Liver (tissue), 9 donors: ENCODE measurements around the gene C2CD2. TPM values are rescaled to one million over a fixed set of nuclear protein-coding genes. Genes with fewer than 3 reads are reported as not detected.

Experiments
- DNase-seq: peaks from one replicate; pipeline ENCODE4 v3.0.0-alpha.2; 2017; ENCODE audit warnings: low spot score
- H3K27ac ChIP-seq, 2 donors: one replicate each; pipeline ENCODE4 v1.7.0; 2013; ENCODE audit warnings: inconsistent platforms in 2 of 2, low read length in 2 of 2, control low read depth in 1 of 2, low read depth in 1 of 2, mild to moderate bottlenecking in 1 of 2
- H3K27me3 ChIP-seq, 4 donors: one replicate each; pipeline versions ENCODE4 v1.6.1 to v1.7.0; 2013; ENCODE audit warnings: low read length in 3 of 4, inconsistent platforms in 1 of 4, mild to moderate bottlenecking in 1 of 4, moderate library complexity in 1 of 4; ENCODE audit not compliant: control insufficient read depth in 4 of 4, insufficient read depth in 4 of 4
- H3K36me3 ChIP-seq, 4 donors: one replicate each; pipeline versions ENCODE4 v1.6.1 to v1.7.0; 2013; ENCODE audit warnings: low read length in 3 of 4, mild to moderate bottlenecking in 3 of 4, low read depth in 1 of 4, moderate library complexity in 1 of 4; ENCODE audit not compliant: control insufficient read depth in 4 of 4, insufficient read depth in 3 of 4
- H3K4me1 ChIP-seq, 4 donors: one replicate each; pipeline versions ENCODE4 v1.6.1 to v1.7.0; 2013; ENCODE audit warnings: low read length in 3 of 4, mild to moderate bottlenecking in 3 of 4, moderate library complexity in 1 of 4; ENCODE audit not compliant: control insufficient read depth in 4 of 4, insufficient read depth in 4 of 4
- H3K4me3 ChIP-seq, 3 donors: one replicate each; pipeline versions ENCODE4 v1.6.1 to v1.7.0; 2013; ENCODE audit warnings: low read length in 3 of 3, control low read depth in 1 of 3, low read depth in 1 of 3, mild to moderate bottlenecking in 1 of 3
- H3K9ac ChIP-seq, 2 donors: one replicate each; pipeline ENCODE4 v1.7.0; 2013; ENCODE audit warnings: low read length in 2 of 2, mild to moderate bottlenecking in 2 of 2, moderate library complexity in 2 of 2, control low read depth in 1 of 2, low read depth in 1 of 2
- H3K9me3 ChIP-seq, 4 donors: one replicate each; pipeline versions ENCODE4 v1.6.1 to v1.7.0; 2013; ENCODE audit warnings: low read length in 3 of 4; ENCODE audit not compliant: control insufficient read depth in 4 of 4
- EGR1 ChIP-seq, 2 donors: IDR thresholded peaks; 2 replicates each; pipeline ENCODE4 v1.6.1; 2016 to 2018; ENCODE audit warnings: antibody characterized with exemption in 2 of 2, low read depth in 2 of 2
- FOXA1 ChIP-seq: IDR thresholded peaks from 2 replicates; pipeline ENCODE4 v1.6.1; 2016; ENCODE audit warnings: antibody characterized with exemption
- FOXA2 ChIP-seq: IDR thresholded peaks from 2 replicates; pipeline ENCODE4 v1.6.1; 2016; ENCODE audit warnings: antibody characterized with exemption
- GABPA ChIP-seq, 2 donors: IDR thresholded peaks in 1 of 2; conservative IDR thresholded peaks in 1 of 2; 2 replicates each; pipeline ENCODE4 v1.6.1; 2016; ENCODE audit warnings: antibody characterized with exemption in 2 of 2, mild to moderate bottlenecking in 1 of 2, moderate library complexity in 1 of 2
- HNF4A ChIP-seq, 2 donors: conservative IDR thresholded peaks; 2 replicates each; pipeline ENCODE4 v1.6.1; 2016; ENCODE audit warnings: antibody characterized with exemption in 2 of 2, mild to moderate bottlenecking in 2 of 2
- HNF4G ChIP-seq: IDR thresholded peaks from 2 replicates; pipeline ENCODE4 v1.6.1; 2016; ENCODE audit warnings: antibody characterized with exemption
- JUND ChIP-seq, 2 donors: IDR thresholded peaks; 2 replicates each; pipeline ENCODE4 v1.6.1; 2016; ENCODE audit warnings: antibody characterized with exemption in 2 of 2
- NR2F2 ChIP-seq: IDR thresholded peaks from 2 replicates; pipeline ENCODE4 v1.6.1; 2016; ENCODE audit warnings: antibody characterized with exemption
- RAD21 ChIP-seq, 2 donors: IDR thresholded peaks; 2 replicates each; pipeline ENCODE4 v1.6.1; 2016; ENCODE audit warnings: antibody characterized with exemption in 2 of 2, mild to moderate bottlenecking in 2 of 2
- RXRA ChIP-seq, 2 donors: IDR thresholded peaks; 2 replicates each; pipeline ENCODE4 v1.6.1; 2017 to 2018; ENCODE audit warnings: antibody characterized with exemption in 2 of 2, mild to moderate bottlenecking in 1 of 2
- SP1 ChIP-seq: IDR thresholded peaks from 2 replicates; pipeline ENCODE4 v1.6.1; 2018; ENCODE audit warnings: antibody characterized with exemption, mild to moderate bottlenecking
- TAF1 ChIP-seq: conservative IDR thresholded peaks from 2 replicates; pipeline ENCODE4 v1.6.1; 2016; ENCODE audit warnings: antibody characterized with exemption, mild to moderate bottlenecking
- YY1 ChIP-seq: IDR thresholded peaks from 2 replicates; pipeline ENCODE4 v1.6.1; 2016; ENCODE audit warnings: antibody characterized with exemption, mild to moderate bottlenecking
- WGBS: extraction: QIAGEN DNeasy Blood & Tissue Kit; methylation state at CpG from one replicate; pipeline ENCODE4 v1.1.7; 2013; 5-methylcytosine and 5-hydroxymethylcytosine counted together
- polyA plus RNA-seq, 2 donors: library from polyadenylated mRNA; stranded (reverse) in 1 of 2; unstranded in 1 of 2; fragments of 200-250 nt in 1 of 2; fragments of >200 nt in 1 of 2; fragmentation: Nextera tagmentation in 1 of 2; extraction: Ambion mirVana in 1 of 2; gene quantifications; one replicate each; pipeline versions ENCODE4 v1.2.1 to v1.2.3, GENCODE V29; 2013 to 2015
- total RNA-seq, 2 donors: library from RNA; depleted of rRNA; stranded (reverse); fragments of >200 nt; gene quantifications; one replicate each; pipeline ENCODE4 v1.2.3, GENCODE V29; 2014
- TF ChIP-seq, protein P1 (sequence below): IDR thresholded peaks from 2 replicates; pipeline ENCODE4 v1.6.1; 2016; ENCODE audit warnings: antibody characterized with exemption, mild to moderate bottlenecking
- TF ChIP-seq, protein P2 (sequence below): IDR thresholded peaks from 2 replicates; pipeline ENCODE4 v1.6.1; 2016; ENCODE audit warnings: antibody characterized with exemption
- TF ChIP-seq, protein P3 (sequence below): IDR thresholded peaks from 2 replicates; pipeline ENCODE4 v1.6.1; 2016; ENCODE audit warnings: antibody characterized with exemption
- TF ChIP-seq, protein P4 (sequence below): IDR thresholded peaks from 2 replicates; pipeline ENCODE4 v1.6.1; 2016; ENCODE audit warnings: antibody characterized with exemption
- donor health status: healthy.
- donor health status: healthy.
- donor health status: healthy.
- donor health status: healthy.
- donor health status: healthy.

C2CD2 gene
- total and polyA plus RNA-seq, 4 donors = 2.9 to 17.9 (median 6.0) TPM

DNA sequence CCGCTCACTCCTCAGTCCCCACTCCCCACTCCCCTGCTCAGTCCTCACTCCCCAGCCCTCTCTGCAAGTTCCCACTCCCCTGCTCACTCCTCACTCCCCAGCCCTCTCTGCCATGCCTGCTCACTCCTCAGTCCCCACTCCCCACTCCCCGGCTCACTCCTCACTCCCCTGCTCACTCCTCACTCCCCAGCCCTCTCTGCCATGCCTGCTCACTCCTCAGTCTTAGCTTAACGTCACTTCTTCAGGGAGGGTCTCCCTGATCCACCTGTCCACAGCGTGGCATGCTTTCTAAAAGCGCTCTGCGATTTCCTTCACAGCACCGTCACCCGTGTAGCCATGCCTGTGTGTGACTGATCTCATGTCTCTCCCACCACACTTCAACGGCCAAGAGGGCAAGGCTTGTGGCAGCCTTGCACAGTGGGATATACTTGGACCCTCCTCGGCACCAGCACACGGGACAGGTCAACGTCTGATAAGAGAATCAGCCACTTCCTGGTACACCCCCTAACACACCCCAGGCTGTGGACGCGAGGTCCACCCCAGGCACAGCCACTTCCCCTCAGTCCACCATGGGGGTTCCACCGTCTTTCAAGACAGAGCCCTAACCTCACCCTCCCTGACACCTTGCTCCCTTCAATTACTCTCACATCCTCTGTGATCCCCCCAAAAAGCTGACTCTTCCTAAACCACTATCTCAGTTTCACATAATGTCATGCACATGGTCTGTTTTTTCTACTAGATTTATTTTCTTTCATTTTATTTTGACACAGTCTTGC, 88.6 kb downstream of the C2CD2 start:
- no peak overlapping the region for H3K9ac ChIP-seq
- H3K27ac ChIP-seq = no peak overlapping the region
- WGBS = 85% methylated on average over 15 of the region's 15 CpGs
- H3K4me3 ChIP-seq = no peak overlapping the region
- TF ChIP-seq, protein P1, sequence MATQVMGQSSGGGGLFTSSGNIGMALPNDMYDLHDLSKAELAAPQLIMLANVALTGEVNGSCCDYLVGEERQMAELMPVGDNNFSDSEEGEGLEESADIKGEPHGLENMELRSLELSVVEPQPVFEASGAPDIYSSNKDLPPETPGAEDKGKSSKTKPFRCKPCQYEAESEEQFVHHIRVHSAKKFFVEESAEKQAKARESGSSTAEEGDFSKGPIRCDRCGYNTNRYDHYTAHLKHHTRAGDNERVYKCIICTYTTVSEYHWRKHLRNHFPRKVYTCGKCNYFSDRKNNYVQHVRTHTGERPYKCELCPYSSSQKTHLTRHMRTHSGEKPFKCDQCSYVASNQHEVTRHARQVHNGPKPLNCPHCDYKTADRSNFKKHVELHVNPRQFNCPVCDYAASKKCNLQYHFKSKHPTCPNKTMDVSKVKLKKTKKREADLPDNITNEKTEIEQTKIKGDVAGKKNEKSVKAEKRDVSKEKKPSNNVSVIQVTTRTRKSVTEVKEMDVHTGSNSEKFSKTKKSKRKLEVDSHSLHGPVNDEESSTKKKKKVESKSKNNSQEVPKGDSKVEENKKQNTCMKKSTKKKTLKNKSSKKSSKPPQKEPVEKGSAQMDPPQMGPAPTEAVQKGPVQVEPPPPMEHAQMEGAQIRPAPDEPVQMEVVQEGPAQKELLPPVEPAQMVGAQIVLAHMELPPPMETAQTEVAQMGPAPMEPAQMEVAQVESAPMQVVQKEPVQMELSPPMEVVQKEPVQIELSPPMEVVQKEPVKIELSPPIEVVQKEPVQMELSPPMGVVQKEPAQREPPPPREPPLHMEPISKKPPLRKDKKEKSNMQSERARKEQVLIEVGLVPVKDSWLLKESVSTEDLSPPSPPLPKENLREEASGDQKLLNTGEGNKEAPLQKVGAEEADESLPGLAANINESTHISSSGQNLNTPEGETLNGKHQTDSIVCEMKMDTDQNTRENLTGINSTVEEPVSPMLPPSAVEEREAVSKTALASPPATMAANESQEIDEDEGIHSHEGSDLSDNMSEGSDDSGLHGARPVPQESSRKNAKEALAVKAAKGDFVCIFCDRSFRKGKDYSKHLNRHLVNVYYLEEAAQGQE = no peak
- H3K4me1 ChIP-seq = peaks cover 0 to 4% (median 1%) of the 10 kb centered on the region in 4 donors
- DNase-seq = no peak
- no peaks in the 10 kb centered on the region for H3K36me3 ChIP-seq
- no peaks in the 10 kb centered on the region for H3K27me3 ChIP-seq
- H3K9me3 ChIP-seq = no peaks in the 10 kb centered on the region

DNA sequence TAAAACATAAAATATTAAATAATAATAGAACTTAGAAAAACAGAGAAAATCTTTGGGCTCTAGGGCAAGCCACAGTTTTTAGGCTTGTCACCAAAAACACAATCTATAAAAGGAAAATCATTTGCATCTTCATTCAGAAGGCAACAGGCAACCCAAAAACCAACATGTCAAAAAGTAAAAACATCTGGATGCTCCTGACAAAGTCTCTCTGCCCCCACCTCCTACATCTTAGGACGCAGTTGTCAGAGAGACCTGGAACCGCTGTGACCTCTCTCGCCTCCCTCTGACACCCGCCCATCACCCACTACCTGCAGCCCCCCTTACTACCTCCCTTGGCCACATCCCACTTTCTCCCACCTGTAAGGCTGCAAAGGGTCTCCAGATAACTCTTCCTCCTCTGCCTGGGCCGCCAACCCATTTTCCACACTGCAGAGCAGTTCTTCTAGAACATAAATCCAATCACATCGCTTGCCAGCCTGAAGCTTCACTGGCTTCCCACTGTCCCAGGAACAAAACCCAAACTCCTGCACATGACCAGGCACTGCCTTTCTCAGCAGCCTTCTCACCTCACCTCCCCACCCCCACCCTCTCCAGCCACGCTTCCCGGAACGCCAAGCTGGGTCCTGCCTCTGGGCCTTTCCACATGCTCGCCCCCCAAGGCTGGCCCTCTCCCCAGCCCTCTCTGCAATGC, 89.4 kb downstream of the C2CD2 start:
- H3K27me3 ChIP-seq = no peaks in the 10 kb centered on the region
- peaks cover 0 to 4% (median 1%) of the 10 kb centered on the region in 4 donors for H3K4me1 ChIP-seq
- DNase-seq = no peak
- H3K27ac ChIP-seq = no peak overlapping the region
- no peak for TF ChIP-seq EGR1 (IDR thresholded peaks at IDR 0.05; ENCODE audit: low read depth in 2 of 2)
- H3K9me3 ChIP-seq = no peaks in the 10 kb centered on the region
- H3K36me3 ChIP-seq = peaks cover 0 to 1% (median under 1%) of the 10 kb centered on the region in 4 donors
- 96% methylated on average over 10 of the region's 10 CpGs for WGBS
- H3K4me3 ChIP-seq = no peak overlapping the region
- H3K9ac ChIP-seq = no peak overlapping the region

DNA sequence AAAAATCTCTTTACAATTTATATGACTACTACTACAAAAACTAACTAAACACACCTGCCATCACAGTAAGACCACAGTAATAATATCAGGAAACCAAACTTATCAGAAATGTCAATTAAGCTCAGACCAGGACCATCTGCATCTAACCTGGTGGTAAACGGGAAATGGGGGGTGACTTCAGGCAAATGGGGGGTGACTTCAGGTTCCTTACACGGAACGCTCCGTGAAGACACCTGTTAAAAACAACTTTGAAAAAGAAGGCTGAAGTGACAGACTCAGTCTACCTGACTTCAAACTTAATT, 90.4 kb downstream of the C2CD2 start:
- no peak for DNase-seq
- peaks cover 0 to 6% (median 2%) of the 10 kb centered on the region in 4 donors for H3K36me3 ChIP-seq
- no peaks in the 10 kb centered on the region for H3K9me3 ChIP-seq
- peaks cover 0 to 4% (median 1%) of the 10 kb centered on the region in 4 donors for H3K4me1 ChIP-seq
- WGBS = 91% methylated on average over 4 of the region's 4 CpGs
- H3K9ac ChIP-seq = no peak overlapping the region
- no peak overlapping the region for H3K4me3 ChIP-seq
- no peaks in the 10 kb centered on the region for H3K27me3 ChIP-seq
- H3K27ac ChIP-seq = no peak overlapping the region
- TF ChIP-seq YY1 (no peak), RXRA (IDR thresholded peaks at IDR 0.05) (no peak), GABPA (IDR thresholded peaks at IDR 0.05 in 1 of 2, conservative IDR thresholded peaks at IDR 0.05 in 1 of 2) (no peak), EGR1 (IDR thresholded peaks at IDR 0.05; ENCODE audit: low read depth in 2 of 2) (no peak), JUND (IDR thresholded peaks at IDR 0.05) (no peak), HNF4A (conservative IDR thresholded peaks at IDR 0.05) (no peak), FOXA1 (no peak), SP1 (no peak), RAD21 (IDR thresholded peaks at IDR 0.05) (no peak), TAF1 (no peak), FOXA2 (no peak), NR2F2 (no peak), HNF4G (no peak)
- TF ChIP-seq, protein P2, sequence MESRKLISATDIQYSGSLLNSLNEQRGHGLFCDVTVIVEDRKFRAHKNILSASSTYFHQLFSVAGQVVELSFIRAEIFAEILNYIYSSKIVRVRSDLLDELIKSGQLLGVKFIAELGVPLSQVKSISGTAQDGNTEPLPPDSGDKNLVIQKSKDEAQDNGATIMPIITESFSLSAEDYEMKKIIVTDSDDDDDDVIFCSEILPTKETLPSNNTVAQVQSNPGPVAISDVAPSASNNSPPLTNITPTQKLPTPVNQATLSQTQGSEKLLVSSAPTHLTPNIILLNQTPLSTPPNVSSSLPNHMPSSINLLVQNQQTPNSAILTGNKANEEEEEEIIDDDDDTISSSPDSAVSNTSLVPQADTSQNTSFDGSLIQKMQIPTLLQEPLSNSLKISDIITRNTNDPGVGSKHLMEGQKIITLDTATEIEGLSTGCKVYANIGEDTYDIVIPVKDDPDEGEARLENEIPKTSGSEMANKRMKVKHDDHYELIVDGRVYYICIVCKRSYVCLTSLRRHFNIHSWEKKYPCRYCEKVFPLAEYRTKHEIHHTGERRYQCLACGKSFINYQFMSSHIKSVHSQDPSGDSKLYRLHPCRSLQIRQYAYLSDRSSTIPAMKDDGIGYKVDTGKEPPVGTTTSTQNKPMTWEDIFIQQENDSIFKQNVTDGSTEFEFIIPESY = no peak
- TF ChIP-seq, protein P3, sequence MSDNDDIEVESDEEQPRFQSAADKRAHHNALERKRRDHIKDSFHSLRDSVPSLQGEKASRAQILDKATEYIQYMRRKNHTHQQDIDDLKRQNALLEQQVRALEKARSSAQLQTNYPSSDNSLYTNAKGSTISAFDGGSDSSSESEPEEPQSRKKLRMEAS = no peak
- TF ChIP-seq, protein P4, sequence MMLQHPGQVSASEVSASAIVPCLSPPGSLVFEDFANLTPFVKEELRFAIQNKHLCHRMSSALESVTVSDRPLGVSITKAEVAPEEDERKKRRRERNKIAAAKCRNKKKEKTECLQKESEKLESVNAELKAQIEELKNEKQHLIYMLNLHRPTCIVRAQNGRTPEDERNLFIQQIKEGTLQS = no peak
- TF ChIP-seq, protein P1 = no peak
